Measurements from ENCODE around the gene TEX44. TPM values are rescaled to one million over a fixed set of nuclear protein-coding genes. Genes with fewer than 3 reads are reported as not detected.
A peak's percentile ranks its signal among the peaks of the same experiment; 100 is the strongest.

Gene TEX44
- total and polyA plus RNA-seq, 11 donors = not detected

DNA sequence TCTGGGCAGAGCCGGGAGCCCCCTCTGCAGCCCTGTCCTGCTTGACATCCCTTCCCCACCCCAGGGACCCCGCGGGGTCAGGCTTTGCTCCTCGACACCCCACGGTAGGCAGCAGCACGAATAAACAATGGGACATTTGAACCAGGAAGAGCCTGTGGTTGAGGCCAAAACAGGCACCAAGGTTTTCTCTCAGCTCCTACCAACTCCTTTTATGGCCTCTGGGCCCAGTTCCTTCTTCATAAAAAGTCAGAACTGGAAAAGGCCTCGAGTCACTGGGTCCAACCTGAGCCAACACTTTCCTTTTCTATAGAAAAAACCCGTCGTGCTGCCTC is 20.6 kb downstream of the TEX44 start:
- Histone ChIP-seq H3K4me3 (peak overlapping the region in 10 of 12 donors; percentile 32 to 62 (median 54)), H3K27me3 (peaks cover 0 to 8% (median 0%) of the 10 kb centered on the region in 9 donors), H3K27ac (peak overlapping the region; percentile 91 to 100 (median 98)), H3K4me1 (peaks cover 16 to 52% (median 35%) of the 10 kb centered on the region in 12 donors), H3K36me3 (no peaks in the 10 kb centered on the region), H3K9me3 (no peaks in the 10 kb centered on the region)
- ATAC-seq = peak in 1 of 4 donors; percentile 4
- DNase-seq = peak in 3 of 5 donors; percentile 36 to 46 (median 46)
- intact Hi-C loops (cut with DNase I) = loop anchor here in 9 of 10 donors (1.0 to 5.0 kb wide), 8 partner anchors 30 to 169 kb away; partner anchors contain the start of gene PDE6D (in 2 of the 9)
- no peak for TF ChIP-seq CTCF (IDR thresholded peaks at IDR 0.05)
- no peak for TF ChIP-seq POLR2A (IDR thresholded peaks at IDR 0.05)
- WGBS, 4 donors = 19 to 30% (median 25%) methylated on average over 8 to 9 of the region's 9 CpGs

DNA sequence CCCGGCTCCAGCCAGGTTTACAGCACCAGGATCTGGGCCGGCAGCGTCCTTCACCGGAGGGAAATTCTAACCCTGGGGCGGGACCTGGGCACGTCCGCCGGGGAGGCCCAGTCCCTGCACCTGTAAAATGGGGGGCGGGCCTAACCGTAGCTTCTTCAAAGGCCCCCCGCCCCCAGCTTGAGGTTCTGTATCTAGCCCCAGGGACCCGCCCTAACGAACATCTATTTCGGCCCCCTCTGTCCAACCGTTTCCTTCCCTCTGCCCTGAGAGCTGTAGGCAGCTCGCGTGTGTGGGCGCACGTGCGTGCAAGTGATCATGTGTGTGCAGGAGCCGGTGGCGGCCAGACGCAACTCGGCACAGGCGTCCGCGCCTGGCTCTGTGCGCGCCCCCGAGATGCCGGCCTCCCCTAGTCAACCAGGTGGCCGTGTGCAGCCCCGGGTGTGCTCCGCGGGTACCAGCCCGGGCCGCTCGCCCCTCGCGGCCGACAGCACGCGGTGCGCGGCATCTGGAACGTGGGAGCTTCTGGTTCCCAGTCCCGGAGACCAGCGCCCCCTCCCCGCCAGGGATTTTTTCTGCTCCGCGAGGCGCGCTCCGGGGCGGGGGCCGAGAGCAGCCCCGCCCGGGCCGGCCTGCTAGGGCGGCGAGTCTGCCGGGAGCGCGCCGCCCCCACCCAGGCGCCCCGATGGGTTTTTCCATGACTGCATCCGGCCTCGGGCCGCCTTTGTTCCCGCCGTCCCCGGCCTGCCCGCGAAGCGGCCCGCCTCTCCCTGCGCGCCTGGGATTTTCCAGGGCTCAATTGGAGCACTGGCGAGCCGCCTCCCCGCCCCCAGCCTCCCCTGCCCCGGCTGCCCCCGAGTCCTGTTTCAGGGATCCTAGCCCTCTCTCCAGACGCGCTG is 21.2 kb downstream of the TEX44 start:
- intact Hi-C loops (cut with DNase I) = loop anchor here (1.0 to 5.0 kb wide), 13 partner anchors 26 to 168 kb away; partner anchors contain the start of genes PDE6D (in 2 of the 10) and PTMA (in 1 of the 10)

DNA sequence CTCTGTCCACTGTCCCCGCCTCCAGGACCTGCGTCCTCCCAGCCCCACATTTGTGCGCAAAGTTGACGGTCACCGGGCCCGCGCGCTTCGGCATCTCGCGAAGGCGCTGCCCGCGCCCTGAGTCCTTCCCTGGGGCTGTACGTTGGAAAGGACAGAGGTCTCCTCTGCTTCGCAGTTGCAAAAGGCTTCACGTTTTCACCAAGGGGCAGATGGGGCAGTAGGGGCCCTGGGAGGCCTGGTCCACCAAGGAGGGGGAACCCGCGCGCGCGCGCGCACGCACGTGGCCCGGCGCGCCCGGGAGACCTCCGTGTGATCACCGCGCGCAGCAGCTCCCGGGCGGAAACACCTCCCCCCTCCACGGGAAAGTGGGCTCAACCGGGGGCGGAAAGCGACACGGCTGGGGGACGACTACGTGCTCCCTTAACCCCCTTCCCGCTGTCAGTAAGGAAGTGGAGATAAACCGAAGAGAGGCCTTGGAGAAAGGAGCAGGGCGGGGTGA is 21.9 kb downstream of the TEX44 start:
- peak overlapping the region; percentile 91 to 100 (median 98) for H3K27ac ChIP-seq
- DNase-seq (peak in 4 of 5 donors; percentile 67 to 71 (median 70)), ATAC-seq (peak in 3 of 4 donors; percentile 8 to 29 (median 18))
- H3K36me3 ChIP-seq = no peaks in the 10 kb centered on the region
- 1 to 7% (median 4%) methylated on average over 28 to 46 of the region's 46 CpGs for WGBS, 4 donors
- H3K4me3 ChIP-seq = peak overlapping the region; percentile 5 to 62 (median 52)
- peaks cover 0 to 8% (median 0%) of the 10 kb centered on the region in 9 donors for H3K27me3 ChIP-seq
- H3K4me1 ChIP-seq = peaks cover 16 to 52% (median 35%) of the 10 kb centered on the region in 12 donors
- TF ChIP-seq POLR2A (IDR thresholded peaks at IDR 0.05) (peak in 1 of 2 donors; percentile 28), CTCF (IDR thresholded peaks at IDR 0.05) (no peak)
- H3K9me3 ChIP-seq = no peaks in the 10 kb centered on the region
- intact Hi-C loops (cut with DNase I) = loop anchor here in 9 of 10 donors (1.0 to 5.0 kb wide), 8 partner anchors 26 to 168 kb away; partner anchors contain the start of genes PDE6D (in 2 of the 9) and PTMA (in 1 of the 9)

More for the DNA sequence above, 21.2 kb downstream of the TEX44 start:
- DNase-seq (peak; percentile 92 to 96 (median 94)), ATAC-seq (peak; percentile 48 to 88 (median 83))
- H3K27me3 ChIP-seq = peaks cover 0 to 8% (median 0%) of the 10 kb centered on the region in 9 donors
- H3K4me1 ChIP-seq = peaks cover 16 to 52% (median 35%) of the 10 kb centered on the region in 12 donors
- no peaks in the 10 kb centered on the region for H3K36me3 ChIP-seq
- no peaks in the 10 kb centered on the region for H3K9me3 ChIP-seq
- peak overlapping the region; percentile 91 to 100 (median 98) for H3K27ac ChIP-seq
- 1 to 8% (median 2%) methylated on average over 28 to 86 of the region's 86 CpGs for WGBS, 4 donors
- H3K4me3 ChIP-seq = peak overlapping the region; percentile 5 to 62 (median 52)
- TF ChIP-seq CTCF (IDR thresholded peaks at IDR 0.05) (peak in 10 of 12 donors; percentile 21 to 63 (median 35)), POLR2A (IDR thresholded peaks at IDR 0.05) (peak in 1 of 2 donors; percentile 65)
